ENCODE data around the gene SLC7A1.

Gene SLC7A1

GRCh38 chr13:29508130-29508875 is 87.2 kb downstream of the SLC7A1 start:
- peak; percentile 75 for DNase-seq

- DNase-seq, result no peak
These were observed 88.1 kb downstream of the SLC7A1 start for GRCh38 chr13:29507356-29507755.

- no peak for DNase-seq
These were observed 89.5 kb downstream of the SLC7A1 start for GRCh38 chr13:29505950-29506349.

- no peak for DNase-seq
These were observed 90.0 kb downstream of the SLC7A1 start for GRCh38 chr13:29505511-29505910.

GRCh38 chr13:29504691-29505090 is 90.8 kb downstream of the SLC7A1 start:
- DNase-seq, result no peak

GRCh38 chr13:29503041-29503837 is 92.2 kb downstream of the SLC7A1 start:
- no peak for DNase-seq

GRCh38 chr13:29502391-29503008 is 93.0 kb downstream of the SLC7A1 start:
- no peak for DNase-seq

GRCh38 chr13:29501674-29502073 is 93.8 kb downstream of the SLC7A1 start:
- no peak for DNase-seq

GRCh38 chr13:29500386-29500785 is 95.1 kb downstream of the SLC7A1 start:
- DNase-seq, result no peak

- DNase-seq, result no peak
These were observed 95.9 kb downstream of the SLC7A1 start for GRCh38 chr13:29499506-29500165.

- DNase-seq, result no peak
These were observed 97.0 kb downstream of the SLC7A1 start for GRCh38 chr13:29498426-29499040.

GRCh38 chr13:29497137-29497654 is 98.3 kb downstream of the SLC7A1 start:
- no peak for DNase-seq

GRCh38 chr13:29496241-29496712 is 99.2 kb downstream of the SLC7A1 start:
- no peak for DNase-seq

GRCh38 chr13:29494520-29494919 is 101.0 kb downstream of the SLC7A1 start:
- DNase-seq, result no peak

- DNase-seq, result no peak
These were observed 101.7 kb downstream of the SLC7A1 start for GRCh38 chr13:29493796-29494195.

- no peak for DNase-seq
These were observed 104.2 kb downstream of the SLC7A1 start for GRCh38 chr13:29491248-29491647.

- DNase-seq, result no peak
These were observed 105.0 kb downstream of the SLC7A1 start for GRCh38 chr13:29490561-29490885.

- no peak for DNase-seq
These were observed 105.6 kb downstream of the SLC7A1 start for GRCh38 chr13:29489650-29490560.

GRCh38 chr13:29487466-29488454 is 107.7 kb downstream of the SLC7A1 start:
- no peak for DNase-seq

- DNase-seq, result no peak
These were observed 108.9 kb downstream of the SLC7A1 start for GRCh38 chr13:29486551-29486950.
